PC-3 (cell line): ENCODE results near the gene SH3RF2.

ENCODE experiments used
- CTCF ChIP-seq: fragments of 300-600 bp; sonication (generic); conservative IDR thresholded peaks from 2 replicates; pipeline ENCODE4 v1.5.1; 2017; ENCODE audit warnings: antibody characterized with exemption, low read depth, mild to moderate bottlenecking, low read length
- EZH2 ChIP-seq: fragments of 300-600 bp; sonication (generic); IDR thresholded peaks from one replicate; pipeline ENCODE4 v1.6.1; 2017; ENCODE audit warnings: antibody characterized with exemption, mild to moderate bottlenecking, low read length; ENCODE audit not compliant: unreplicated experiment
- EZH2phosphoT487 ChIP-seq: fragments of 300-600 bp; sonication (generic); IDR thresholded peaks from 2 replicates; pipeline ENCODE4 v1.6.1; 2018; ENCODE audit warnings: mild to moderate bottlenecking, antibody characterized with exemption, low read length, borderline replicate concordance

DNA sequence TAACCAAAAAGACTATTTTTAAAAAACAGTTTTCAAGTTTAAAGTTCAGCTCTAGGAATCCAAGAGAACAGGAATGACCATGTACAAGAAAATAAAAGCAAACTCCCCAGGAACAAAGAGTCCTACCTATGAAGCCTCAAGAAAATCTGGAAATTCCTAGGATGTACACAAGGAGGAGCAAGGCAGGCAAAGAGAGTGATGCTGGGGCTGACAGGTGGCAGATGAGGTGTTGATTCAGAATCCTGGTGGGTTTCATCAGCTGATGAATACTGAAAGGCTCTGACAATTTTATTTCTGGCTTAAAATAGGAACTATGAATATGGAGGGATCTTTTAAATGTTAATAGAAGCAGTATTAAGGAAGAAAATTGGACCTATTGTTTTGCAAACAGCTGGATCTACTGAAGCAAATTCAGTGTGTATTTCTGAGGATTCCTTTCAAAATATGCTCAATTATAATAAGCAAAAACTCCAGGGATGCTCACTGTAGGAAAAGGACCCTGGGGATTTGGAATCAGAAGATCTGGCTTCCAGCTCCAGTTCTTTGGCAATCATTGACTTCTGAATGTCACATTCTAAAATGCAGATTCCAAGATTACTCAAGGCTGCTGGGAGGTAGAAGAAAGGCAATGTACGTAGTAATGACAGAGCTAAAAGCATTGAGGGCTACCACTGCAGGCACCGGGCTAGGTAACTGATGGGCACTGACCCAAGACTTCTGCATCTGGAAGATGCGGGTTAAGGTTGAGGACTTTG lies 28.0 kb upstream of the SH3RF2 start:
- TF ChIP-seq CTCF (peak; percentile 55), EZH2phosphoT487 (no peak), EZH2 (no peak)
